ENCODE results near the gene ZNF24.

ZNF24 gene

GRCh38 chr18:35331367-35332087, 12.7 kb downstream of the ZNF24 start:
- Histone ChIP-seq H3K9me2 (replicated peaks; ENCODE audit: low read depth, low read length) (no peaks in the 10 kb centered on the region), H3K27me3 (ENCODE audit: insufficient read depth, low read length, poor library complexity, severe bottlenecking) (no peaks in the 10 kb centered on the region), H3K9ac (ENCODE audit: low read depth, low read length, poor library complexity, severe bottlenecking) (no peak overlapping the region), H2AFZ (ENCODE audit: low read length) (no peak overlapping the region), H3F3A (ENCODE audit: low read depth) (no peaks in the 10 kb centered on the region; the same call in 1 of the 2 replicates), H3K36me3 (ENCODE audit: insufficient read depth, low read length) (peaks cover 32% of the 10 kb centered on the region; the same call in 1 of the 2 replicates), H4K20me1 (ENCODE audit: insufficient read depth, low read length, poor library complexity, severe bottlenecking) (peaks cover 6% of the 10 kb centered on the region), H3K9me3 (ENCODE audit: insufficient read depth, low read depth, low read length) (no peaks in the 10 kb centered on the region), H3K79me2 (ENCODE audit: insufficient read depth, low read length) (no peaks in the 10 kb centered on the region), H3K4me2 (ENCODE audit: low read depth, low read length, poor library complexity, severe bottlenecking) (no peak overlapping the region), H3K4me3 (ENCODE audit: low read length, poor library complexity, severe bottlenecking) (no peak overlapping the region), H3K4me1 (ENCODE audit: insufficient read depth, low read length, poor library complexity, severe bottlenecking) (no peaks in the 10 kb centered on the region)
- no peak for TF ChIP-seq EZH2phosphoT487 (IDR thresholded peaks at IDR 0.05; ENCODE audit: borderline replicate concordance)
- TF ChIP-seq CTCF (conservative IDR thresholded peaks at IDR 0.05; ENCODE audit: low read length), result no peak

- Histone ChIP-seq H3K4me2 (ENCODE audit: low read depth, low read length, poor library complexity, severe bottlenecking) (no peak overlapping the region), H3K9me3 (ENCODE audit: insufficient read depth, low read depth, low read length) (no peaks in the 10 kb centered on the region), H3K4me1 (ENCODE audit: insufficient read depth, low read length, poor library complexity, severe bottlenecking) (no peaks in the 10 kb centered on the region), H2AFZ (ENCODE audit: low read length) (no peak overlapping the region), H3K9me2 (replicated peaks; ENCODE audit: low read depth, low read length) (no peaks in the 10 kb centered on the region), H3K9ac (ENCODE audit: low read depth, low read length, poor library complexity, severe bottlenecking) (no peak overlapping the region), H3F3A (ENCODE audit: low read depth) (no peaks in the 10 kb centered on the region), H3K79me2 (ENCODE audit: insufficient read depth, low read length) (no peaks in the 10 kb centered on the region), H3K27me3 (ENCODE audit: insufficient read depth, low read length, poor library complexity, severe bottlenecking) (no peaks in the 10 kb centered on the region), H3K4me3 (ENCODE audit: low read length, poor library complexity, severe bottlenecking) (no peak overlapping the region), H3K36me3 (ENCODE audit: insufficient read depth, low read length) (peaks cover 12% of the 10 kb centered on the region; the same call in 1 of the 2 replicates), H4K20me1 (ENCODE audit: insufficient read depth, low read length, poor library complexity, severe bottlenecking) (peaks cover 2% of the 10 kb centered on the region)
- no peak for TF ChIP-seq EZH2phosphoT487 (IDR thresholded peaks at IDR 0.05; ENCODE audit: borderline replicate concordance)
- TF ChIP-seq CTCF (conservative IDR thresholded peaks at IDR 0.05; ENCODE audit: low read length), result no peak
These were observed 15.4 kb downstream of the ZNF24 start for GRCh38 chr18:35328868-35329267.

GRCh38 chr18:35326695-35327387, 17.4 kb downstream of the ZNF24 start:
- H3K9ac ChIP-seq (ENCODE audit: low read depth, low read length, poor library complexity, severe bottlenecking), result no peak overlapping the region
- no peaks in the 10 kb centered on the region for H4K20me1 ChIP-seq (ENCODE audit: insufficient read depth, low read length, poor library complexity, severe bottlenecking)
- H2AFZ ChIP-seq (ENCODE audit: low read length), result no peak overlapping the region
- H3K9me2 ChIP-seq (replicated peaks; ENCODE audit: low read depth, low read length), result no peaks in the 10 kb centered on the region
- no peaks in the 10 kb centered on the region for H3K27me3 ChIP-seq (ENCODE audit: insufficient read depth, low read length, poor library complexity, severe bottlenecking)
- H3K79me2 ChIP-seq (ENCODE audit: insufficient read depth, low read length), result no peaks in the 10 kb centered on the region
- no peaks in the 10 kb centered on the region for H3K4me1 ChIP-seq (ENCODE audit: insufficient read depth, low read length, poor library complexity, severe bottlenecking)
- no peaks in the 10 kb centered on the region for H3K36me3 ChIP-seq (ENCODE audit: insufficient read depth, low read length)
- no peak overlapping the region for H3K4me3 ChIP-seq (ENCODE audit: low read length, poor library complexity, severe bottlenecking)
- no peak for TF ChIP-seq CTCF (conservative IDR thresholded peaks at IDR 0.05; ENCODE audit: low read length)
- TF ChIP-seq EZH2phosphoT487 (IDR thresholded peaks at IDR 0.05; ENCODE audit: borderline replicate concordance), result no peak
- H3F3A ChIP-seq (ENCODE audit: low read depth), result no peaks in the 10 kb centered on the region
- H3K9me3 ChIP-seq (ENCODE audit: insufficient read depth, low read depth, low read length), result no peaks in the 10 kb centered on the region
- no peak overlapping the region for H3K4me2 ChIP-seq (ENCODE audit: low read depth, low read length, poor library complexity, severe bottlenecking)

All from Loucy (cell line).